Measurements from ENCODE around the gene SST.

- TF ChIP-seq CTCF (IDR thresholded peaks at IDR 0.05) (no peak), POLR2A (IDR thresholded peaks at IDR 0.05) (no peak)
Measured at GRCh38 chr3:187661267-187661666, 8.9 kb downstream of the SST start.
